ENCODE results near the gene UBN1.

UBN1 gene

GRCh38 chr16:4803401-4803844 lies 43.9 kb upstream of the UBN1 start:
- Histone ChIP-seq H3K36me3 (ENCODE audit: control insufficient read depth in 5 of 5, insufficient read depth in 5 of 5, low read length in 5 of 5) (peaks cover 0 to 41% (median 31%) of the 10 kb centered on the region in 5 donors), H3K4me3 (ENCODE audit: low read depth in 1 of 5, low read length in 5 of 5) (peak overlapping the region in 4 of 5 donors; percentile 71 to 85 (median 80)), H3K9ac (ENCODE audit: low read length in 5 of 5) (peak overlapping the region in 2 of 5 donors; percentile 6 to 66), H3K27me3 (ENCODE audit: control insufficient read depth in 5 of 5, insufficient read depth in 4 of 5, low read length in 5 of 5) (no peaks in the 10 kb centered on the region), H3K27ac (ENCODE audit: low read depth, low read length) (no peak overlapping the region), H3K9me3 (ENCODE audit: control insufficient read depth in 5 of 5, low read length in 5 of 5) (no peaks in the 10 kb centered on the region), H3K4me1 (ENCODE audit: control insufficient read depth in 5 of 5, insufficient read depth in 5 of 5, low read length in 5 of 5) (peaks cover 0 to 33% (median 18%) of the 10 kb centered on the region in 5 donors)

- no peak overlapping the region for H3K27ac ChIP-seq (ENCODE audit: low read depth, low read length)
- no peak overlapping the region for H3K9ac ChIP-seq (ENCODE audit: low read length in 5 of 5)
- H3K9me3 ChIP-seq (ENCODE audit: control insufficient read depth in 5 of 5, low read length in 5 of 5), result no peaks in the 10 kb centered on the region
- no peak overlapping the region for H3K4me3 ChIP-seq (ENCODE audit: low read depth in 1 of 5, low read length in 5 of 5)
- peaks cover 0 to 33% (median 18%) of the 10 kb centered on the region in 5 donors for H3K4me1 ChIP-seq (ENCODE audit: control insufficient read depth in 5 of 5, insufficient read depth in 5 of 5, low read length in 5 of 5)
- H3K36me3 ChIP-seq (ENCODE audit: control insufficient read depth in 5 of 5, insufficient read depth in 5 of 5, low read length in 5 of 5), result peaks cover 0 to 45% (median 34%) of the 10 kb centered on the region in 5 donors
- H3K27me3 ChIP-seq (ENCODE audit: control insufficient read depth in 5 of 5, insufficient read depth in 4 of 5, low read length in 5 of 5), result no peaks in the 10 kb centered on the region
Observed at GRCh38 chr16:4803898-4804762, 43.2 kb upstream of the UBN1 start.

- Histone ChIP-seq H3K36me3 (ENCODE audit: control insufficient read depth in 5 of 5, insufficient read depth in 5 of 5, low read length in 5 of 5) (peaks cover 0 to 56% (median 39%) of the 10 kb centered on the region in 5 donors), H3K27ac (ENCODE audit: low read depth, low read length) (no peak overlapping the region), H3K4me3 (ENCODE audit: low read depth in 1 of 5, low read length in 5 of 5) (no peak overlapping the region), H3K4me1 (ENCODE audit: control insufficient read depth in 5 of 5, insufficient read depth in 5 of 5, low read length in 5 of 5) (peaks cover 0 to 30% (median 18%) of the 10 kb centered on the region in 5 donors), H3K27me3 (ENCODE audit: control insufficient read depth in 5 of 5, insufficient read depth in 4 of 5, low read length in 5 of 5) (no peaks in the 10 kb centered on the region), H3K9me3 (ENCODE audit: control insufficient read depth in 5 of 5, low read length in 5 of 5) (no peaks in the 10 kb centered on the region), H3K9ac (ENCODE audit: low read length in 5 of 5) (no peak overlapping the region)
Observed at GRCh38 chr16:4805231-4805630, 42.0 kb upstream of the UBN1 start.

- no peaks in the 10 kb centered on the region for H3K9me3 ChIP-seq (ENCODE audit: control insufficient read depth in 5 of 5, low read length in 5 of 5)
- no peak overlapping the region for H3K9ac ChIP-seq (ENCODE audit: low read length in 5 of 5)
- H3K4me3 ChIP-seq (ENCODE audit: low read depth in 1 of 5, low read length in 5 of 5), result no peak overlapping the region
- H3K27me3 ChIP-seq (ENCODE audit: control insufficient read depth in 5 of 5, insufficient read depth in 4 of 5, low read length in 5 of 5), result no peaks in the 10 kb centered on the region
- no peak overlapping the region for H3K27ac ChIP-seq (ENCODE audit: low read depth, low read length)
- H3K4me1 ChIP-seq (ENCODE audit: control insufficient read depth in 5 of 5, insufficient read depth in 5 of 5, low read length in 5 of 5), result peaks cover 0 to 20% (median 18%) of the 10 kb centered on the region in 5 donors
- H3K36me3 ChIP-seq (ENCODE audit: control insufficient read depth in 5 of 5, insufficient read depth in 5 of 5, low read length in 5 of 5), result peaks cover 0 to 62% (median 48%) of the 10 kb centered on the region in 5 donors
Observed at GRCh38 chr16:4806280-4806679, 41.0 kb upstream of the UBN1 start.

GRCh38 chr16:4811242-4811641 lies 36.0 kb upstream of the UBN1 start:
- H3K9me3 ChIP-seq (ENCODE audit: control insufficient read depth in 5 of 5, low read length in 5 of 5), result no peaks in the 10 kb centered on the region
- peaks cover 7 to 84% (median 76%) of the 10 kb centered on the region in 5 donors for H3K36me3 ChIP-seq (ENCODE audit: control insufficient read depth in 5 of 5, insufficient read depth in 5 of 5, low read length in 5 of 5)
- H3K4me3 ChIP-seq (ENCODE audit: low read depth in 1 of 5, low read length in 5 of 5), result no peak overlapping the region
- no peaks in the 10 kb centered on the region for H3K4me1 ChIP-seq (ENCODE audit: control insufficient read depth in 5 of 5, insufficient read depth in 5 of 5, low read length in 5 of 5)
- no peaks in the 10 kb centered on the region for H3K27me3 ChIP-seq (ENCODE audit: control insufficient read depth in 5 of 5, insufficient read depth in 4 of 5, low read length in 5 of 5)
- H3K27ac ChIP-seq (ENCODE audit: low read depth, low read length), result no peak overlapping the region
- H3K9ac ChIP-seq (ENCODE audit: low read length in 5 of 5), result no peak overlapping the region

- Histone ChIP-seq H3K9ac (ENCODE audit: low read length in 5 of 5) (no peak overlapping the region), H3K9me3 (ENCODE audit: control insufficient read depth in 5 of 5, low read length in 5 of 5) (no peaks in the 10 kb centered on the region), H3K4me3 (ENCODE audit: low read depth in 1 of 5, low read length in 5 of 5) (no peak overlapping the region), H3K36me3 (ENCODE audit: control insufficient read depth in 5 of 5, insufficient read depth in 5 of 5, low read length in 5 of 5) (peaks cover 7 to 83% (median 76%) of the 10 kb centered on the region in 5 donors), H3K4me1 (ENCODE audit: control insufficient read depth in 5 of 5, insufficient read depth in 5 of 5, low read length in 5 of 5) (no peaks in the 10 kb centered on the region), H3K27me3 (ENCODE audit: control insufficient read depth in 5 of 5, insufficient read depth in 4 of 5, low read length in 5 of 5) (no peaks in the 10 kb centered on the region), H3K27ac (ENCODE audit: low read depth, low read length) (no peak overlapping the region)
Observed at GRCh38 chr16:4811773-4812172, 35.5 kb upstream of the UBN1 start.

- no peaks in the 10 kb centered on the region for H3K9me3 ChIP-seq (ENCODE audit: control insufficient read depth in 5 of 5, low read length in 5 of 5)
- H3K9ac ChIP-seq (ENCODE audit: low read length in 5 of 5), result no peak overlapping the region
- no peaks in the 10 kb centered on the region for H3K4me1 ChIP-seq (ENCODE audit: control insufficient read depth in 5 of 5, insufficient read depth in 5 of 5, low read length in 5 of 5)
- peaks cover 7 to 81% (median 74%) of the 10 kb centered on the region in 5 donors for H3K36me3 ChIP-seq (ENCODE audit: control insufficient read depth in 5 of 5, insufficient read depth in 5 of 5, low read length in 5 of 5)
- H3K4me3 ChIP-seq (ENCODE audit: low read depth in 1 of 5, low read length in 5 of 5), result no peak overlapping the region
- no peaks in the 10 kb centered on the region for H3K27me3 ChIP-seq (ENCODE audit: control insufficient read depth in 5 of 5, insufficient read depth in 4 of 5, low read length in 5 of 5)
- H3K27ac ChIP-seq (ENCODE audit: low read depth, low read length), result no peak overlapping the region
Observed at GRCh38 chr16:4813251-4814003, 33.9 kb upstream of the UBN1 start.

- Histone ChIP-seq H3K9ac (ENCODE audit: low read length in 5 of 5) (no peak overlapping the region), H3K27me3 (ENCODE audit: control insufficient read depth in 5 of 5, insufficient read depth in 4 of 5, low read length in 5 of 5) (no peaks in the 10 kb centered on the region), H3K4me3 (ENCODE audit: low read depth in 1 of 5, low read length in 5 of 5) (no peak overlapping the region), H3K9me3 (ENCODE audit: control insufficient read depth in 5 of 5, low read length in 5 of 5) (no peaks in the 10 kb centered on the region), H3K27ac (ENCODE audit: low read depth, low read length) (no peak overlapping the region), H3K36me3 (ENCODE audit: control insufficient read depth in 5 of 5, insufficient read depth in 5 of 5, low read length in 5 of 5) (peaks cover 7 to 81% (median 76%) of the 10 kb centered on the region in 5 donors), H3K4me1 (ENCODE audit: control insufficient read depth in 5 of 5, insufficient read depth in 5 of 5, low read length in 5 of 5) (no peaks in the 10 kb centered on the region)
Observed at GRCh38 chr16:4814046-4814445, 33.2 kb upstream of the UBN1 start.

- Histone ChIP-seq H3K36me3 (ENCODE audit: control insufficient read depth in 5 of 5, insufficient read depth in 5 of 5, low read length in 5 of 5) (peaks cover 7 to 81% (median 77%) of the 10 kb centered on the region in 5 donors), H3K4me3 (ENCODE audit: low read depth in 1 of 5, low read length in 5 of 5) (no peak overlapping the region), H3K9ac (ENCODE audit: low read length in 5 of 5) (no peak overlapping the region), H3K27me3 (ENCODE audit: control insufficient read depth in 5 of 5, insufficient read depth in 4 of 5, low read length in 5 of 5) (no peaks in the 10 kb centered on the region), H3K27ac (ENCODE audit: low read depth, low read length) (no peak overlapping the region), H3K9me3 (ENCODE audit: control insufficient read depth in 5 of 5, low read length in 5 of 5) (no peaks in the 10 kb centered on the region), H3K4me1 (ENCODE audit: control insufficient read depth in 5 of 5, insufficient read depth in 5 of 5, low read length in 5 of 5) (no peaks in the 10 kb centered on the region)
Observed at GRCh38 chr16:4814542-4815173, 32.6 kb upstream of the UBN1 start.
